CD4-positive, alpha-beta T cell treated with Interleukin-2 at 100 ng/mL for 4 hours (primary cell): ENCODE measurements around the gene NUFIP1.
A peak's percentile ranks its signal among the peaks of the same experiment; 100 is the strongest.
"Not testable (repeated sequence)": the region's sequence is repeated elsewhere in the genome, so short reads cannot be mapped to it uniquely, and the experiment has no call there.

Source experiments
- DNase-seq: peaks from one replicate; pipeline ENCODE4 v3.0.0-alpha.2; 2020; ENCODE audit warnings: low spot score

The NUFIP1 gene

GRCh38 chr13:44989071-44989889, at the start of gene NUFIP1, which contains the start of gene GPALPP1:
NUFIP1 (minus strand) TSS chr13:44989471; CDS start chr13:44989436, 35 bp downstream.
GPALPP1 (plus strand) TSS chr13:44989538; CDS start chr13:44989655, 117 bp downstream.
- peak; percentile 91 for DNase-seq

GRCh38 chr13:45036206-45036605, 46.9 kb upstream of the NUFIP1 start:
- DNase-seq, result no peak

GRCh38 chr13:45034342-45034741, 45.1 kb upstream of the NUFIP1 start:
- no peak for DNase-seq

- no peak for DNase-seq
Measured at GRCh38 chr13:45024847-45025246, 35.6 kb upstream of the NUFIP1 start.

- no peak for DNase-seq
Measured at GRCh38 chr13:45021250-45021649, 32.0 kb upstream of the NUFIP1 start.

- DNase-seq, result not testable (repeated sequence)
Measured at GRCh38 chr13:45019981-45020380, 30.7 kb upstream of the NUFIP1 start.

- no peak for DNase-seq
Measured at GRCh38 chr13:45016792-45017425, 27.6 kb upstream of the NUFIP1 start.

- DNase-seq, result no peak
Measured at GRCh38 chr13:45015300-45015699, 26.0 kb upstream of the NUFIP1 start.

- no peak for DNase-seq
Measured at GRCh38 chr13:45011198-45011597, 21.9 kb upstream of the NUFIP1 start.

- DNase-seq, result no peak
Measured at GRCh38 chr13:45007823-45008222, 18.6 kb upstream of the NUFIP1 start.

- no peak for DNase-seq
Measured at GRCh38 chr13:45007225-45007624, 18.0 kb upstream of the NUFIP1 start.

GRCh38 chr13:45004096-45004495, 14.8 kb upstream of the NUFIP1 start:
- DNase-seq, result no peak

GRCh38 chr13:45003417-45003816, 14.1 kb upstream of the NUFIP1 start:
- DNase-seq, result no peak

- no peak for DNase-seq
Measured at GRCh38 chr13:44989941-44990340, 670 bp upstream of the NUFIP1 start.

- DNase-seq, result no peak
Measured at GRCh38 chr13:44978328-44978727, 10.9 kb downstream of the NUFIP1 start.

GRCh38 chr13:44976949-44977583, 12.2 kb downstream of the NUFIP1 start:
- DNase-seq, result no peak

GRCh38 chr13:44976196-44976595, 13.1 kb downstream of the NUFIP1 start:
- DNase-seq, result no peak

- DNase-seq, result no peak
Measured at GRCh38 chr13:44974056-44974793, 15.0 kb downstream of the NUFIP1 start.

- peak; percentile 28 for DNase-seq
Measured at GRCh38 chr13:44972956-44973581, 16.2 kb downstream of the NUFIP1 start.

- no peak for DNase-seq
Measured at GRCh38 chr13:44971656-44972595, 17.3 kb downstream of the NUFIP1 start.
